SK-N-SH (cell line): ENCODE data around the gene NPHS1. TPM values are rescaled to one million over a fixed set of nuclear protein-coding genes. Genes with fewer than 3 reads are reported as not detected.

ENCODE experiments used
- CTCF ChIA-PET: fragments of 300-600, 350-600 bp; formaldehyde crosslinking; extraction: SDS; loops from one replicate; lab custom pipeline; 2021; lab: Yijun Ruan, JAX
- POLR2A ChIA-PET: fragments of 350-600 bp; sonication (Branson Sonifier 250); formaldehyde crosslinking; extraction: SDS; loops from one replicate; lab custom pipeline; 2020; ENCODE audit warnings: antibody characterized with exemption, inconsistent platforms; lab: Yijun Ruan, JAX
- DNase-seq: peaks from one replicate; pipeline ENCODE4 v3.0.0; 2012
- H2AFZ ChIP-seq: fragments of 200-600 bp; sonication (generic); 2 replicates; pipeline ENCODE4 v1.8.1; 2016; ENCODE audit warnings: antibody characterized with exemption, mild to moderate bottlenecking, low read depth
- H3F3A ChIP-seq: fragments of 200-600 bp; sonication (generic); replicated peaks from 2 replicates; pipeline ENCODE3; 2016; ENCODE audit warnings: antibody characterized with exemption, mild to moderate bottlenecking; ENCODE audit not compliant: insufficient read depth
- H3K27ac ChIP-seq, 2 experiments: fragments of 200-500 bp in 1 of 2; fragments of 200-600 bp in 1 of 2; sonication (Bioruptor generic) in 1 of 2; sonication (generic), shearing (Covaris generic) in 1 of 2; 2 replicates each; pipeline versions ENCODE4 v1.5.1 to v1.6.1; 2014 to 2016; ENCODE audit warnings: low read depth in 2 of 2, inconsistent platforms in 1 of 2, low read length in 1 of 2, mild to moderate bottlenecking in 1 of 2, mixed read lengths in 1 of 2
- H3K27me3 ChIP-seq: fragments of 200-600 bp; sonication (generic), shearing (Covaris generic); 2 replicates; pipeline ENCODE4 v1.6.1; 2016; ENCODE audit warnings: mixed run types; ENCODE audit not compliant: insufficient read depth
- H3K36me3 ChIP-seq, 2 experiments: fragments of 200-500 bp in 1 of 2; fragments of 200-600 bp in 1 of 2; sonication (Bioruptor generic) in 1 of 2; sonication (generic) in 1 of 2; replicated peaks in 1 of 2; 2 replicates each; pipeline versions ENCODE3 to v1.5.1; 2014 to 2016; ENCODE audit warnings: low read length in 1 of 2, mild to moderate bottlenecking in 1 of 2; ENCODE audit not compliant: insufficient read depth in 2 of 2, control insufficient read depth in 1 of 2
- H3K4me1 ChIP-seq, 2 experiments: fragments of 200-500 bp in 1 of 2; fragments of 200-600 bp in 1 of 2; sonication (Bioruptor generic) in 1 of 2; sonication (generic), shearing (Covaris generic) in 1 of 2; 2 replicates each; pipeline versions ENCODE4 v1.5.1 to v1.6.1; 2014 to 2016; ENCODE audit warnings: low read depth in 1 of 2, low read length in 1 of 2, mixed run types in 1 of 2; ENCODE audit not compliant: insufficient read depth in 2 of 2, control insufficient read depth in 1 of 2
- H3K4me2 ChIP-seq: fragments of 200-600 bp; sonication (generic), shearing (Covaris generic); 2 replicates; pipeline ENCODE4 v1.6.1; 2017; ENCODE audit warnings: mixed run types
- H3K4me3 ChIP-seq, 2 experiments: fragments of 200-500 bp in 1 of 2; fragments of 200-600 bp in 1 of 2; sonication (Bioruptor generic) in 1 of 2; sonication (generic), shearing (Covaris generic) in 1 of 2; 2 replicates each; pipeline versions ENCODE4 v1.5.1 to v1.8.1; 2014 to 2016; ENCODE audit warnings: low read depth in 2 of 2, inconsistent platforms in 1 of 2, low read length in 1 of 2, mild to moderate bottlenecking in 1 of 2, mixed read lengths in 1 of 2, moderate library complexity in 1 of 2
- H3K79me2 ChIP-seq: fragments of 200-600 bp; sonication (generic); 2 replicates; pipeline ENCODE4 v1.8.1; 2017; ENCODE audit warnings: mild to moderate bottlenecking; ENCODE audit not compliant: insufficient read depth
- H3K9ac ChIP-seq: fragments of 200-600 bp; sonication (generic); 2 replicates; pipeline ENCODE4 v1.6.1; 2017; ENCODE audit warnings: mixed run types
- H3K9me2 ChIP-seq: fragments of 200-600 bp; sonication (generic); 2 replicates; pipeline ENCODE4 v1.6.1; 2017; ENCODE audit warnings: mixed run types
- H3K9me3 ChIP-seq: fragments of 200-600 bp; sonication (generic); 2 replicates; pipeline ENCODE4 v1.6.1; 2017; ENCODE audit warnings: mixed run types, mild to moderate bottlenecking, moderate library complexity
- H4K20me1 ChIP-seq: fragments of 200-600 bp; sonication (generic); 2 replicates; pipeline ENCODE4 v1.6.1; 2017; ENCODE audit warnings: mild to moderate bottlenecking, mixed run types; ENCODE audit not compliant: insufficient read depth
- CHD2 ChIP-seq: fragments of 150-350 bp; IDR thresholded peaks from 2 replicates; pipeline ENCODE4 v1.6.1; 2018; ENCODE audit warnings: low read length; ENCODE audit not compliant: partially characterized antibody
- FOXM1 ChIP-seq: IDR thresholded peaks from 2 replicates; pipeline ENCODE4 v1.4.0; 2012; ENCODE audit warnings: low read depth, mild to moderate bottlenecking
- GABPA ChIP-seq: IDR thresholded peaks from 2 replicates; pipeline ENCODE4 v1.4.0; 2012; ENCODE audit warnings: low read depth, mild to moderate bottlenecking
- JUND ChIP-seq: IDR thresholded peaks from 2 replicates; pipeline ENCODE4 v1.4.0; 2012
- MXI1 ChIP-seq: IDR thresholded peaks from 2 replicates; pipeline ENCODE4 v1.6.1; 2012; ENCODE audit warnings: mild to moderate bottlenecking, low read depth, low read length, improper control_type of control experiment
- NFIC ChIP-seq: IDR thresholded peaks from 2 replicates; pipeline ENCODE4 v1.4.0; 2012; ENCODE audit warnings: borderline replicate concordance
- POLR2AphosphoS5 ChIP-seq: IDR thresholded peaks from 2 replicates; pipeline ENCODE4 v1.6.1; 2012; ENCODE audit warnings: low read depth, low read length
- RAD21 ChIP-seq: IDR thresholded peaks from 2 replicates; pipeline ENCODE4 v1.6.1; 2012; ENCODE audit warnings: mild to moderate bottlenecking, low read length
- RCOR1 ChIP-seq: fragments of 150-350 bp; IDR thresholded peaks from 2 replicates; pipeline ENCODE4 v1.6.1; 2017; ENCODE audit warnings: antibody characterized with exemption, low read length
- SIN3A ChIP-seq: IDR thresholded peaks from 2 replicates; pipeline ENCODE4 v1.6.1; 2012; ENCODE audit warnings: low read depth, mild to moderate bottlenecking, low read length, moderate library complexity, borderline replicate concordance
- SMC3 ChIP-seq: IDR thresholded peaks from 2 replicates; pipeline ENCODE4 v1.6.1; 2012; ENCODE audit warnings: low read depth, low read length, improper control_type of control experiment
- TAF1 ChIP-seq: IDR thresholded peaks from 2 replicates; pipeline ENCODE4 v1.6.1; 2012; ENCODE audit warnings: low read depth, mild to moderate bottlenecking, low read length, moderate library complexity, borderline replicate concordance
- TCF12 ChIP-seq: IDR thresholded peaks from 2 replicates; pipeline ENCODE4 v1.4.0; 2012
- TEAD4 ChIP-seq: IDR thresholded peaks from 2 replicates; pipeline ENCODE4 v1.4.0; 2012; ENCODE audit warnings: mild to moderate bottlenecking, borderline replicate concordance; ENCODE audit not compliant: insufficient read depth
- YY1 ChIP-seq: IDR thresholded peaks from 2 replicates; pipeline ENCODE4 v1.4.0; 2012; ENCODE audit warnings: low read depth, mild to moderate bottlenecking
- WGBS: methylation state at CpG from one replicate; pipeline ENCODE4 v1.1.6; 2017; ENCODE audit warnings: low lambda C conversion rate; 5-methylcytosine and 5-hydroxymethylcytosine counted together
- polyA plus RNA-seq, 3 experiments: library from polyadenylated mRNA; depleted of rRNA; stranded (reverse); fragments of >200 nt; gene quantifications; 2 replicates each; pipeline ENCODE4 v1.2.3, GENCODE V29; 2012
- TF ChIP-seq, protein P1 (sequence below): IDR thresholded peaks from 2 replicates; pipeline ENCODE4 v1.4.0; 2012; ENCODE audit warnings: low read depth, borderline replicate concordance
- TF ChIP-seq, protein P2 (sequence below): IDR thresholded peaks from 2 replicates; pipeline ENCODE4; 2012
- TF ChIP-seq, protein P3 (sequence below): IDR thresholded peaks from 2 replicates; pipeline ENCODE4 v1.4.0; 2012; ENCODE audit warnings: low read depth
- TF ChIP-seq, protein P4 (sequence below): fragments of 200-600 bp; sonication (generic); IDR thresholded peaks from 2 replicates; pipeline ENCODE4 v1.6.1; 2017; ENCODE audit warnings: antibody characterized with exemption, mild to moderate bottlenecking, moderate library complexity

The NPHS1 gene
- polyA plus RNA-seq, 1 of the 3 experiments (the other 2 are of a cell fraction), result not detected

DNA sequence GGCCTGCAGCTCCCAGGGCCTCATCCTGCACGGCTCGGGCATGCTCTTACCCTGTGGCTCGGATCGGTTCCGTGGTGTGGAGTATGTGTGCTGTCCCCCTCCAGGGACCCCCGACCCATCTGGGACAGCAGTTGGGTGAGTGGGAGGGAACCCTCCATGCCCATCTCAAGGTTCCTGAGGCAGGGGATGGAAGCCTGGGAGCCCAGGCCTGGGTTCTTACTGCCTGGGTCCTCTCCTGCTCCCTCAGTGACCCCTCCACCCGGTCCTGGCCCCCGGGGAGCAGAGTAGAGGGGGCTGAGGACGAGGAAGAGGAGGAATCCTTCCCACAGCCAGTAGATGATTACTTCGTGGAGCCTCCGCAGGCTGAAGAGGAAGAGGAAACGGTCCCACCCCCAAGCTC lies 19.3 kb upstream of the NPHS1 start:
- no peak for DNase-seq
- H3F3A ChIP-seq, result no peaks in the 10 kb centered on the region
- no peak overlapping the region for H2AFZ ChIP-seq
- H3K4me2 ChIP-seq, result no peak overlapping the region
- TF ChIP-seq, protein P1, sequence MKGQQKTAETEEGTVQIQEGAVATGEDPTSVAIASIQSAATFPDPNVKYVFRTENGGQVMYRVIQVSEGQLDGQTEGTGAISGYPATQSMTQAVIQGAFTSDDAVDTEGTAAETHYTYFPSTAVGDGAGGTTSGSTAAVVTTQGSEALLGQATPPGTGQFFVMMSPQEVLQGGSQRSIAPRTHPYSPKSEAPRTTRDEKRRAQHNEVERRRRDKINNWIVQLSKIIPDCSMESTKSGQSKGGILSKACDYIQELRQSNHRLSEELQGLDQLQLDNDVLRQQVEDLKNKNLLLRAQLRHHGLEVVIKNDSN, result no peak
- no peak for TF ChIP-seq SMC3
- TF ChIP-seq YY1, result no peak
- TF ChIP-seq, protein P2, sequence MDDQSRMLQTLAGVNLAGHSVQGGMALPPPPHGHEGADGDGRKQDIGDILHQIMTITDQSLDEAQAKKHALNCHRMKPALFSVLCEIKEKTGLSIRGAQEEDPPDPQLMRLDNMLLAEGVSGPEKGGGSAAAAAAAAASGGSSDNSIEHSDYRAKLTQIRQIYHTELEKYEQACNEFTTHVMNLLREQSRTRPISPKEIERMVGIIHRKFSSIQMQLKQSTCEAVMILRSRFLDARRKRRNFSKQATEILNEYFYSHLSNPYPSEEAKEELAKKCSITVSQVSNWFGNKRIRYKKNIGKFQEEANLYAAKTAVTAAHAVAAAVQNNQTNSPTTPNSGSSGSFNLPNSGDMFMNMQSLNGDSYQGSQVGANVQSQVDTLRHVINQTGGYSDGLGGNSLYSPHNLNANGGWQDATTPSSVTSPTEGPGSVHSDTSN, result no peak
- TF ChIP-seq TCF12, result no peak
- TF ChIP-seq SIN3A, result no peak
- no peak for TF ChIP-seq POLR2AphosphoS5
- no peak for TF ChIP-seq TEAD4
- TF ChIP-seq MXI1, result no peak
- no peak for TF ChIP-seq RAD21
- no peaks in the 10 kb centered on the region for H3K9me3 ChIP-seq
- no peaks in the 10 kb centered on the region for H4K20me1 ChIP-seq
- no peak overlapping the region for H3K9ac ChIP-seq
- ChIA-PET CTCF (interaction anchor here (1.0 to 4.2 kb wide), 2 partner anchors 10 kb away, joined by 4 to 18 read pairs; no protein-coding TSS in a partner anchor), POLR2A (no interaction called here)
- no peaks in the 10 kb centered on the region for H3K79me2 ChIP-seq
- no peaks in the 10 kb centered on the region for H3K9me2 ChIP-seq
- WGBS, result 83% methylated on average over 11 of the region's 12 CpGs
- no peaks in the 10 kb centered on the region for H3K27me3 ChIP-seq
- H3K4me1 ChIP-seq, result peaks cover 7 to 11% of the 10 kb centered on the region in 2 experiments; a peak in 2 of 4 replicates
- H3K27ac ChIP-seq, result no peak overlapping the region
- H3K36me3 ChIP-seq, result peaks cover 0 to 3% of the 10 kb centered on the region in 2 experiments
- H3K4me3 ChIP-seq, result no peak overlapping the region

DNA sequence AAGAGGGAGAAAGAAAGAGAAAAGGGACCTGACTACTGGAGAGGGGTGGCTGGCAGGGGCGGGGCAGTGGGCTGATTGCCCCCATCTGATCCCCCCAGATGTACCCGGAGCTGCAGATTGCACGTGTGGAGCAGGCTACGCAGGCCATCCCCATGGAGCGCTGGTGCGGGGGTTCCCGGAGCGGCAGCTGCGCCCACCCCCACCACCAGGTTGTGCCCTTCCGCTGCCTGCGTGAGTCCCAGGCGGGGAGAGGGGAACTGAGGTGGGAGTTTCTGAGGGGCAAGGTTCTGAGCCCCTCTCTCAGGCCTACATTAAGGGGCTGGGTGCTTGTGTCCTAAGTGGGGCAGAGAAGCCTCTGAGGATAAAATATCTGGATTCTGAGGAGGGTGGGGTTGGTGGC lies 18.5 kb upstream of the NPHS1 start:
- Histone ChIP-seq H2AFZ (no peak overlapping the region), H3K27ac (no peak overlapping the region), H3F3A (no peaks in the 10 kb centered on the region), H3K9ac (no peak overlapping the region), H3K9me3 (no peaks in the 10 kb centered on the region), H3K4me2 (no peak overlapping the region), H3K36me3 (no peaks in the 10 kb centered on the region), H3K4me3 (no peak overlapping the region), H4K20me1 (no peaks in the 10 kb centered on the region), H3K27me3 (no peaks in the 10 kb centered on the region), H3K9me2 (no peaks in the 10 kb centered on the region), H3K79me2 (no peaks in the 10 kb centered on the region), H3K4me1 (peaks cover 7 to 11% of the 10 kb centered on the region in 2 experiments; a peak in 2 of 4 replicates)
- POLR2A ChIA-PET, result interaction anchor here (1.2 kb wide), 1 partner anchor 14 kb away, joined by 5 read pairs; no protein-coding TSS in a partner anchor
- WGBS, result 90% methylated on average over 7 of the region's 12 CpGs
- no peak for DNase-seq
- no peak for TF ChIP-seq GABPA
- TF ChIP-seq CHD2, result no peak
- no peak for TF ChIP-seq TAF1
- no peak for TF ChIP-seq JUND
- TF ChIP-seq, protein P3, sequence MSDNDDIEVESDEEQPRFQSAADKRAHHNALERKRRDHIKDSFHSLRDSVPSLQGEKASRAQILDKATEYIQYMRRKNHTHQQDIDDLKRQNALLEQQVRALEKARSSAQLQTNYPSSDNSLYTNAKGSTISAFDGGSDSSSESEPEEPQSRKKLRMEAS, result no peak
- TF ChIP-seq NFIC, result no peak
- TF ChIP-seq, protein P4, sequence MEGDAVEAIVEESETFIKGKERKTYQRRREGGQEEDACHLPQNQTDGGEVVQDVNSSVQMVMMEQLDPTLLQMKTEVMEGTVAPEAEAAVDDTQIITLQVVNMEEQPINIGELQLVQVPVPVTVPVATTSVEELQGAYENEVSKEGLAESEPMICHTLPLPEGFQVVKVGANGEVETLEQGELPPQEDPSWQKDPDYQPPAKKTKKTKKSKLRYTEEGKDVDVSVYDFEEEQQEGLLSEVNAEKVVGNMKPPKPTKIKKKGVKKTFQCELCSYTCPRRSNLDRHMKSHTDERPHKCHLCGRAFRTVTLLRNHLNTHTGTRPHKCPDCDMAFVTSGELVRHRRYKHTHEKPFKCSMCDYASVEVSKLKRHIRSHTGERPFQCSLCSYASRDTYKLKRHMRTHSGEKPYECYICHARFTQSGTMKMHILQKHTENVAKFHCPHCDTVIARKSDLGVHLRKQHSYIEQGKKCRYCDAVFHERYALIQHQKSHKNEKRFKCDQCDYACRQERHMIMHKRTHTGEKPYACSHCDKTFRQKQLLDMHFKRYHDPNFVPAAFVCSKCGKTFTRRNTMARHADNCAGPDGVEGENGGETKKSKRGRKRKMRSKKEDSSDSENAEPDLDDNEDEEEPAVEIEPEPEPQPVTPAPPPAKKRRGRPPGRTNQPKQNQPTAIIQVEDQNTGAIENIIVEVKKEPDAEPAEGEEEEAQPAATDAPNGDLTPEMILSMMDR, result no peak
- no peak for TF ChIP-seq FOXM1
- no peak for TF ChIP-seq RAD21
- TF ChIP-seq RCOR1, result no peak
- TF ChIP-seq, protein P2, result no peak
- CTCF ChIA-PET, result interaction anchor here (0.8 to 4.2 kb wide), 3 partner anchors 9 to 60 kb away, joined by 4 to 18 read pairs (median 6); no protein-coding TSS in a partner anchor
